ENCODE measurements around the gene BGN.

GRCh38 chrX:153464116-153464515 is 30.7 kb upstream of the BGN start:
- TF ChIP-seq CTCF (IDR thresholded peaks at IDR 0.05; ENCODE audit: insufficient read depth, low read length, poor library complexity, severe bottlenecking) (no peak), EZH2phosphoT487 (conservative IDR thresholded peaks at IDR 0.05; ENCODE audit: low read length) (no peak)

Measured in SU-DHL-6 (cell line).